ENCODE results near the gene KMT2B.

KMT2B gene

GRCh38 chr19:35729763-35730162, 12.0 kb downstream of the KMT2B start:
- no peaks in the 10 kb centered on the region for H3K9me3 ChIP-seq (ENCODE audit: control insufficient read depth, insufficient read depth, low read depth, low read length)
- no peak overlapping the region for H3K4me3 ChIP-seq (ENCODE audit: low read depth, low read length)
- H3K4me1 ChIP-seq (ENCODE audit: control insufficient read depth, insufficient read depth, low read length), result no peaks in the 10 kb centered on the region
- no peak for TF ChIP-seq ZNF488 (tag by site-specific recombination; IDR thresholded peaks at IDR 0.05)
- TF ChIP-seq ZNF302 (tag by site-specific recombination; IDR thresholded peaks at IDR 0.05; ENCODE audit: low read depth), result no peak
- no peak for TF ChIP-seq ZNF423 (tag by site-specific recombination; IDR thresholded peaks at IDR 0.05)
- TF ChIP-seq ZNF138 (tag by site-specific recombination; IDR thresholded peaks at IDR 0.05; ENCODE audit: borderline replicate concordance), result no peak
- no peak for TF ChIP-seq PATZ1 (tag by site-specific recombination; IDR thresholded peaks at IDR 0.05)
- no peak for TF ChIP-seq ZNF155 (tag by site-specific recombination; IDR thresholded peaks at IDR 0.05)
- TF ChIP-seq ZNF707 (tag by site-specific recombination; IDR thresholded peaks at IDR 0.05), result no peak
- peaks cover 97 to 98% of the 10 kb centered on the region in 2 experiments for H3K36me3 ChIP-seq (ENCODE audit: control insufficient read depth in 2 of 2, insufficient read depth in 1 of 2, low read length in 2 of 2)
- CTCF ChIA-PET, result interaction anchor here (1.0 kb wide), 1 partner anchor 35 kb away, joined by 3 read pairs; no protein-coding TSS in a partner anchor
- peak overlapping the region; percentile 31; the same call in 1 of the 2 replicates for H3K27ac ChIP-seq (ENCODE audit: extremely low read depth, low read depth, low read length)
- POLR2A ChIA-PET, result interaction anchor here (1.3 to 13.6 kb wide), 3 partner anchors 8 to 19 kb away, joined by 4 to 204 read pairs (median 7); partner anchors contain the start of genes IGFLR1 and LIN37

GRCh38 chr19:35730326-35730725, 12.5 kb downstream of the KMT2B start:
- TF ChIP-seq ZNF692 (tag by site-specific recombination; IDR thresholded peaks at IDR 0.05) (no peak), ZSCAN18 (tag by site-specific recombination; IDR thresholded peaks at IDR 0.05) (no peak), BCL6B (tag by site-specific recombination; IDR thresholded peaks at IDR 0.05) (no peak), ZBTB26 (tag by site-specific recombination; optimal IDR thresholded peaks at IDR 0.05) (no peak), KLF1 (tag by site-specific recombination; IDR thresholded peaks at IDR 0.05) (no peak), ZNF530 (tag by site-specific recombination; IDR thresholded peaks at IDR 0.05; ENCODE audit: low read depth) (no peak), ZFP69B (tag by site-specific recombination; IDR thresholded peaks at IDR 0.05) (no peak), KLF7 (tag by site-specific recombination; IDR thresholded peaks at IDR 0.05; ENCODE audit: borderline replicate concordance) (no peak), INSM2 (tag by site-specific recombination; IDR thresholded peaks at IDR 0.05) (no peak), ZBTB48 (tag by site-specific recombination; IDR thresholded peaks at IDR 0.05) (no peak), ZNF560 (tag by site-specific recombination; IDR thresholded peaks at IDR 0.05; ENCODE audit: borderline replicate concordance) (no peak), SP2 (tag by site-specific recombination; IDR thresholded peaks at IDR 0.05) (no peak)
- CTCF ChIA-PET, result interaction anchor here (0.7 to 1.3 kb wide), 3 partner anchors 11 to 192 kb away, joined by 3 to 4 read pairs (median 3); no protein-coding TSS in a partner anchor
- Histone ChIP-seq H3K36me3 (ENCODE audit: control insufficient read depth in 2 of 2, insufficient read depth in 1 of 2, low read length in 2 of 2) (peaks cover 97 to 98% of the 10 kb centered on the region in 2 experiments), H3K4me3 (ENCODE audit: low read depth, low read length) (no peak overlapping the region), H3K27ac (ENCODE audit: extremely low read depth, low read depth, low read length) (no peak overlapping the region), H3K4me1 (ENCODE audit: control insufficient read depth, insufficient read depth, low read length) (no peaks in the 10 kb centered on the region), H3K9me3 (ENCODE audit: control insufficient read depth, insufficient read depth, low read depth, low read length) (no peaks in the 10 kb centered on the region)
- POLR2A ChIA-PET, result interaction anchor here (0.9 to 13.6 kb wide), 4 partner anchors 7 to 36 kb away, joined by 3 to 204 read pairs (median 6); partner anchors contain the start of genes IGFLR1 and LIN37
